NCI-H128 (cell line): Measurements from ENCODE around the gene CEP76.

Experiments
- DNase-seq: peaks from one replicate; lab custom pipeline; 2025; ENCODE audit not compliant: unreplicated experiment; lab: John Stamatoyannopoulos, UW

The CEP76 gene, protein sequence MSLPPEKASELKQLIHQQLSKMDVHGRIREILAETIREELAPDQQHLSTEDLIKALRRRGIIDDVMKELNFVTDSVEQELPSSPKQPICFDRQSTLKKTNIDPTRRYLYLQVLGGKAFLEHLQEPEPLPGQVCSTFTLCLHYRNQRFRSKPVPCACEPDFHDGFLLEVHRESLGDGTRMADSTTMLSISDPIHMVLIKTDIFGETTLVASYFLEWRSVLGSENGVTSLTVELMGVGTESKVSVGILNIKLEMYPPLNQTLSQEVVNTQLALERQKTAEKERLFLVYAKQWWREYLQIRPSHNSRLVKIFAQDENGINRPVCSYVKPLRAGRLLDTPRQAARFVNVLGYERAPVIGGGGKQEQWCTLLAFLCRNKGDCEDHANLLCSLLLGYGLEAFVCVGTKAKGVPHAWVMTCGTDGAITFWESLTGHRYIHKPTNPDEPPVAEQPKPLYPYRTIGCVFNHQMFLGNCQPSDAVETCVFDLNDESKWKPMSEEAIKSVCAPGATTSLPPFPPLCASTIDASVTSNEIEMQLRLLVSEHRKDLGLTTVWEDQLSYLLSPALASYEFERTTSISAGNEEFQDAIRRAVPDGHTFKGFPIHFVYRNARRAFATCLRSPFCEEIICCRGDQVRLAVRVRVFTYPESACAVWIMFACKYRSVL

DNA sequence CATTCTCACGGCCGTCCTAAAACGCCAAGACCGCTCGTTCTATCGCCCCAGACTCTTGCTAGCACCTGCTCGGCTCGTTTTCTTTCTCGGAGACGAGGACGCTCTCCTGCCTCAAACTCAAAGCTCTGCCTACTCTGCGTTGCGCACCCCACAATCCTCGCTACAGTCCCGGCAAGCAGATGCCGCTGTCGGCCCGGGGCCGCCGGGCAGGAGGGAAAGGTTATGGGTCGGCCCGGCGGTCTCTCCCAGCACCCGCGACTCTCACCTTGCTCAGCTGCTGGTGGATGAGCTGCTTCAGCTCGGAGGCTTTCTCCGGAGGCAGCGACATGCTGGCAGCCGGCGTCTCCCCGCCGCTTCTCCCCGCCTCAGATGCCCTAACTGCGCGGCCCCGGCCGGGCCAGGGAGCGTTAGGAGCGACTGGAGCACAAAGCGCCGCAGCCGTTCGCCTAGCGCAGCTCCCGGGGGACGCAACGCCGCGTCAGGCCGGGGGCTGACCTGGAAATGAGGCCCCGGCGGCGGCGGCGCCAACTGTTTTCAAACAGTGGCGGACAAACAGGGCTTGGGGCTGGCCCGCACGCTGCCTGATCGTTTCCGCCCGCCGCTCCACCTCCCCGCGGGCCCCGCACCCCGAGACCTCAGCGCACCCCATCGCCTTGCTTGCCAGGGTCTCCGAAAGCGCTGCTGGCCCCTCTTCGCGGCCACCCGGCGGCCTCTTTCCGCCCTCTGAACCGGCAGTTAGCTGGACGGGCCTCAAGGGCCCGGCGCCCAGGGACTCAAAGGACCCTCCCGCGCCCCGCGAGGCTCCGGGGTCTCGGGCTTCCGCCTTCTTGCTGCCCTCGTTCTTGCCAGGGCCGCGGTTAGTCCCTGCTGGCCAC, at the start of gene CEP76, which contains the start of gene PSMG2:
Gene CEP76, minus strand, starts transcription at position 503 of the 875 bp plus-strand sequence. Its CDS starts 175 bp downstream, at position 328.
Gene PSMG2, plus strand, starts transcription at position 822 of the 875 bp plus-strand sequence. CDS start 66 bp downstream, outside the sequence.
- DNase-seq = peak; percentile 83

DNA sequence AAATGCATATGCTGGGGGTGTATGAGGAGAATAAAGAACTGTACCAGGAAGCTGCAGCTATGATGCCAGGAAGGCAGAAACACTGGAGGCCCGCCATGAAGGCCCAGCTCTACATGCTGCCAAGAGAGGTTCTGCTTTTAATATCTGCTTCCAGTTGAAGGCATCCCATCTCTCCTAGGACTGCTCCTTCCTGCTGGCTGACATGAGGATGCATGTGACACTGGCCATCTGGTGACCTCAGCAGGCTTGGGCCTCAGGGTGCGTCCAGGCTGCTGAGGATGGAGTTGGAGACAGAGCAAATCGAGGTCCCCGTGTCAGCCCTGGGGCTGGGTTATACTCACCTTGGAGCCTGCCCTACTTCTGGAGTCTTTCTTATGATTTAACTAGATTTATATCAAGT, 49.4 kb upstream of the CEP76 start:
- DNase-seq = no peak

DNA sequence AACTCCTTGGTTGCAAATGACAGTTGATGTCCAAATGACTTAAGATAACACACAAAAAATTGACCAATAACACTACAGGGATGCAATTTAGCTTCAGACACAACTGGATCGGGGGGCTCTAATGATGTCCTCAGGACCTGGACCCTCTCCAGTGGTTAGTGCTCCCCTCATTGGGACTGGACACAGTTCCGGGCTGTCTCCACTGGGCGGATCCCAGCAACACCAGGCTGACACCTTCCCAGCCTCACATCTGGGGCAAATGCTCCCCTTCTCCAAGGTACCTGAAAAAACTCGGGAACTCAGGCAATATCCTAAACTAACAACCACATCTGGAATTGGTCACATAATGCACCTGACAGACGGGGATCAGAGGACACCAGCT, 49.0 kb upstream of the CEP76 start:
- no peak for DNase-seq

DNA sequence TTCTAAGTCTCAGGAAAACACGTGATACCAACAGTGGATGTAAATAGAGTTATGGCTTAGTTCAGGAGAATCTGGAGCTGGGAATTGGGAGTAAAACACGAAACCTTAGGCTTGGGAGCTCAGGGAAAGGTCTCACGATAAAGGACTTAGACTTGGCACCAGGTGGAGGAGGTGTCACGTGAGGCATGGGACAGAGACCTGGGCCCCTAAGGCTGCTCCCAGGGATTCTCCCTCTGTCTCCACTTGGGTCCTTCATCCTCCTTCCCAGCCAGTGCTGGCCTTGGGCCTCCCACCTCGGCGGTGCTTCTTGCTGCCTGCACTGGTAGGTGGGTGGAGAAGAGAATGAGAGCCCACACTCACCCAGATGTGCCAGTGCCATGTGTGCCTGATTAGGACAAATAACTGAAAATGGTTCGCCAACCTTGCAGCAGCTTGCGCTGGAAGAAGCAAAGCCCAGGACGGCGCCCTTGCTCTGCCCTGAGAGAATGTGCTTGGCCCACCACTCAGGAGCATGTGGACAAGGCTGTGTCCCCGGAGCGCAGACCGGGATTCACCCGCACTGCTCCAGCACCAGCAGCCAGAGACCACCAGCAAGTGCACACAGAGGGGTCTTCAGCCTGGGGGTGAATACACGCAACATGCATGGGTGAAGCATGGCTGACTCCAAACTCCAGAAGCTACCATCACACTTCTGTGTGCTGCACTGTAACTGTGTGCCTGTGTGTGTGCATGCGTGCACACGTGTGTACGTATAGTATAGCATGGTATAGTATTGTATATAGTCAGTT, 48.4 kb upstream of the CEP76 start:
- DNase-seq = no peak

DNA sequence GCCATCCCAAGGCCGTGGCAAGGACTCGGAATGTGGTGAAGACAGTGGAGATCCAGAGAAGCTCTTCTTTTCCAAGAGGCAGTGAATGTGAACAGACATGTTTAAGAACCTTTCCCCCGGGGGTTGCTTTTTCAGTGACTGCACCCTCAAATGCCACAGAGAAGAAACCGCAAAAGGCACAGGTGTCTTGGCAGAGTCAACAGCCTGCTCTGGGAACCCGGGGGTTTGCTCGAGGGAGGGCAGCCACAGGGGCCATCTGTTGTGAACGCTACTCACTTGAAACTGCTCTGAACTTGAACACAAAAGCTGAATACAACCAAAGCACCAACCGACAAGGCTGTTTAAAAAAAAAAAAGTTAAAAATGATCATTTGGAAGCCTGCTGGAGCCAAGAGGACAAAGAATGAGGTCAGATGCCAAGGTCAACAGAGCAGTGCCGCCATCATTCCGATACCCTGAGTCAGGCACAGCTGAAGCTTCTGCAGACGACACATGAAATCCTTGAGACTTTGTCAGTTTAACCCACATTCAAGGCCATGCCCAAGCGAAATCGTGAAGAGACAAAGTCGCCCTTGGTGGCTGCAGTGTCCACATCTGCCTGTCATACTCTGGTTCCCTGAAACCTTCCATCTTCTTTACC, 47.7 kb upstream of the CEP76 start:
- DNase-seq = no peak

DNA sequence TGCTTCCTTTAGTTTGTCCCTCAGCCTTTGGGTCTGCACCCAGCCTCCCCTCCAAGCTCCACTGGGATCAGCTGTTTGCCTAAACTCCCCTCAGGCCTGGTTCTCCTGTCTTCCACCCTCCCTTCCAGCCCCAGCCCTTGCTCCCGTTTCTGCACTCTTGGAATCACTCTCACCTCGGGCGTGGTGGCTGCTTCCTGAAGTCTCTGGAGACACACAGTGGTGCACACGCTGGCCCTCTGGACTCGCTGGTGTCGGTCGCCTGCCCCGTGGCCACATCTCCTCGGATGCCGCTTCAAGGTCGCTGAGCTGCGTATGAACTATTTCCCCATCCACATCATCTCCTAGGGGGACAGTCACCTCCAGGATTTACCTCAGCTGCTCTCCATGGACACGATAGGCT, 46.6 kb upstream of the CEP76 start:
- DNase-seq = no peak

DNA sequence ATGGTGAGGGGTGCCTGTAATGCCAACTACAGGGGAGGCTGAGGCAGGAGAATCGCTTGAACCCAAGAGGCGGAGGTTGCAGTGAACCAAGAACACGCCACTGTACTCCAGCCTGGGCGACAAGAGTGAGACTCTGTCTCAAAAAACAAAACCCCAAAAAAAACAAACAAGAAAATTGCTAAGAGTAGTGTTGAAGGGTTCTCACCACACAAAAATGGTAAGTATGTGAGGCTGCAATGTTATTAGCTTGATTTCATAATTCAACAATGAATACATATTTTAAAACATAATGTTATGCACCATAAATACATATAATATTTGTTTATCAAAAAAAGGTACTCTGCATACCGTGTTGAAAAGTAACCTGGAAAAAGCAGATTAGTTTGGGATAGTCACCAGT, 46.1 kb upstream of the CEP76 start:
- DNase-seq = no peak

DNA sequence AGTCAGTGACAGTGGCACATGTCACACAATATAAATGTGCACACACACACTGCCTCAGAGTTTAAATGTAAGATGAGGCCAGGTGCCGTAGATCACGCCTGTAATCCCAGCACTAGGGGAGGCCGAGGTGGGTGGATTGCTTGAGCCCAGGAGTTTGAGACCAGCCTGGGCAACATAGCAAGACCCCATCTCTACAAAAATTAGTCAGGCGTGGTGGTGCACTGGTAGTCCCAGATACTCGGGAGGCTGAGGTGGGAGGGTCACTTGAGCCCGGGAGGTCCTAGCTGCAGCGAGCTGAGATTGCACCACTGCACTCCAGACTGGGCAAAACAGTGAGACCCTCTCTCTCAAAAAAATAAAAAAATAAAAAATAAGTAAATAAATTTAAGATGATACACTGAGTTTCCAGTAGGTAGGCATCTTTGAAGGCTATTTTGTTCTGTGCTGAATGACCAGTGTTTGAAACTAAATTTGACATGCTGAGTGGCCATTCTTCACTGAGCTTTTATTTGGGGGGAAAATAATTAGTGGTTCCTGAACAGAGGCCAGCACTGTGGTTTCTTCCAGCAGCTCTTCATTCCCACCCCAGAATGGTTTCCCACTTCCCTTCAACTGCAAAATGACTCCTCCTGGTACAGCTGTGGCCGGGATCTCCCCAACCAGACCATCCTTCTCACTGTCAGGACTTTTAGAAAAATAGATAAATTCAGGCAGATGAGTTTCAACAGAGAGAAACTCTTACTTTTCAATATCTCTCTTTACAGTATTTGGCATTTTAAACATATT, 45.2 kb upstream of the CEP76 start:
- DNase-seq = no peak

DNA sequence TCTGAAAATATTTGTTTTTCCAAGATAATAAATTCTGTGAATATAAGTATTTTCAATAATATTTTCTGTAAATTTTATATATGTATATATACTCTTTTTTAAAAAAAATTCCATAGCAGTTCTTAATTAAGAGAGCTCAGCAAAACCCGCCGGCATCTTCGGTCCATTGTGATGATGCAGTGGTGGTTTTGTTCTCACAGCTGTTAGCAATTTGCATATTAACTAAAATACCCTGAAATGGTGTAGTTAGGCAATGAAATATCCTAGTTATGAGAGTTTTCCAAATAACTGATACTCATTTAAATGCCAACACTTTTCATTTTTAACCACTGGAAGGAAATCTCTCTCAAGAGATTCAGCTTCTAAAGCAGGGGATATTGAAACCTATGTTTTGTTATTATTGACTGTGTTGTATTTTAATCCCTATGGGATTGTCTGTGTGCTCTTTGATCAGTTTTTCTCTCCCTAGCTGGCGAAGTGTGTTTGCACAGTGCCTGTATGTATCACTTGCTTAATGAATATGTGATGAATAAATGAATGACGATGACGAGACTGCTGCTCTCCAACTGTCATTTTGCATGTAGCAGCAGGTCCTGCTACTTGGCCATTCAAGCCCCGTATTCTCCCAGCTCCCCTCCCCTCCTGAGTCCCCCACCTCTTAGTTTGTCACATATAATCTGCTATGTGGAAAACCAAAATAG, 42.7 kb upstream of the CEP76 start:
- DNase-seq = no peak

DNA sequence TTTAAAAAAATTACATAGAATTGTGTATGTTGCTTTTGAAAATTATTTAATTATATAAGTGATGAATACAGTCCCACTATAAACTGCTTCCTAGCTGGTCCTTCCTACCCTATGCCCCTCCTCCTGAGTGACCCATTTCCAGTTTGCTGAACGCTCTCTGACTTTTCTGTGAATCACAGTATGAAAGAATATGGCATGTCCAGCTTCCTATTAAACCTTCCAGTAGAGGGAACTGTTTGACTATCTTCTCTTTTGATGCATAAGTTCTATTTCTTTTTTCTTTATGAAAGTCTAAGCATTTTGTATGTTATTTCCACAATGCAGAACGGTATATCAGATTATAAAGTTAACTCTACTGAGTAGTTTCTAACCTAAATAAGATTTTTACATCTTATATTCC, 41.6 kb upstream of the CEP76 start:
- DNase-seq = peak; percentile 1

DNA sequence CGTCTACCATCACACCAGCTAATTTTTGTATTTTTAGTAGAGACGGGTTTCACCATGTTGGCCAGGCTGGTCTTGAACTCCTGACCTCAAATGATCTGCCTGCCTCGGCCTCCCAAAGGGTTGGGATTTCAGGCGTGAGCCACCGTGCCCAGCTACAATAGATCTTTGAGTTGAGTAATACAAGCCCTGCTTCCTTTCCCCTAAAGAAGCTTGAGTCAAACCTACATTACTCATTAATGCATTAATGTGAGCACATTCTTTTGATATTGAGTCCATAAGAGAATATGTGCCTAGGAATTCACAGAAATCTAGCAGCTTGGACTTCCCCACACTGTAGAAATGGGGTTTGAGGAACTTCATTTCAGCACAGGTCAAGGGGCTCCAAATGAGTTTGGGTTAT, 39.9 kb upstream of the CEP76 start:
- no peak for DNase-seq

DNA sequence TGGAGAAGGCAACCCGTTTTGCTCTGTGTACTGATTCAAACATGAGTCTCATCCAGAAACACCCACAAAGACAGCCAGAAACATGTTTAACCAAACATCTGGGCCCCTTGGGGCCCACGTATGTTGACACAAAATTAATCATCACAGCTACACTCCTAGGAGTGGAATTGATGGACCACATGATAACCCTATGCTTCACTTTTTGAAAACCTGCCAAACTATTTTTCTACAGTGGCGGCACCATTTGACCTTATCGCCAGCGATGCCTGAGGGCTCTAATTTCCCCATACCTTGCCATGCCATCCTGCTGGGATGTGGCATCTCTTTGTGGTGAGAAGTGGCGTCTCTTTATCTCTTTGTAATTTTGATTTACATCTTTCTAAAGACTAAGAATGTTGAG, 38.8 kb upstream of the CEP76 start:
- DNase-seq = peak; percentile 40

DNA sequence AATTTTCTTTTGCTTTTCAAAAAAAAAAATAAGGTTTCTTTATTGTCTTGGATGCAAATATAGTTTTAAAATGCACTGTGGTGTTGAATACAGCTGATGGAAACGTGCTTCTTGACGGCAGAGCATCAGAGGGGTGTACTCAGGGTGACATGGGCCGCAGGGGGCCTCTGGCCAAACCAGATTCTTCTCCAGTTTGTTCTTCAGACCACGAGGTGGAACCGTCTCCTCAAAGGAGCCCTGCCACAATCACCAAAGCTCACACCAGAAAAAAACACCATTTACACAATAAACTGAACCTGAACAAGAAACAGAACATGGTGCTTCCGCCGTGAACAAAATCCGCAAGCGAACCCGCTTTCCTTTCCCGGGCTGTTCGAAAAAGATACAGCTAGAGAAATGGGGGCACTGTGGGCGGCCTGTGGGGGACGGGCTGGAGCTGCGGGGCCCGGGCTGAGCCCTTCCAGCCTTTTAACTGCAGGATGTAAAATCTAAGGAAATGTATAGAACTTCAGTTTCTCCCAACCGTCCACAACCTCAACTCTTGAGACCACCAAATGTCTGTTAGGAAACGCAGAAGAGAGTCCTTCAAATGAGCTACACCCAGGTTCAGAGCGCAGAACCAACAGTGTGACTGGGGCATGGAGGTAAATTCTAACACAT, 34.9 kb upstream of the CEP76 start:
- DNase-seq = no peak

DNA sequence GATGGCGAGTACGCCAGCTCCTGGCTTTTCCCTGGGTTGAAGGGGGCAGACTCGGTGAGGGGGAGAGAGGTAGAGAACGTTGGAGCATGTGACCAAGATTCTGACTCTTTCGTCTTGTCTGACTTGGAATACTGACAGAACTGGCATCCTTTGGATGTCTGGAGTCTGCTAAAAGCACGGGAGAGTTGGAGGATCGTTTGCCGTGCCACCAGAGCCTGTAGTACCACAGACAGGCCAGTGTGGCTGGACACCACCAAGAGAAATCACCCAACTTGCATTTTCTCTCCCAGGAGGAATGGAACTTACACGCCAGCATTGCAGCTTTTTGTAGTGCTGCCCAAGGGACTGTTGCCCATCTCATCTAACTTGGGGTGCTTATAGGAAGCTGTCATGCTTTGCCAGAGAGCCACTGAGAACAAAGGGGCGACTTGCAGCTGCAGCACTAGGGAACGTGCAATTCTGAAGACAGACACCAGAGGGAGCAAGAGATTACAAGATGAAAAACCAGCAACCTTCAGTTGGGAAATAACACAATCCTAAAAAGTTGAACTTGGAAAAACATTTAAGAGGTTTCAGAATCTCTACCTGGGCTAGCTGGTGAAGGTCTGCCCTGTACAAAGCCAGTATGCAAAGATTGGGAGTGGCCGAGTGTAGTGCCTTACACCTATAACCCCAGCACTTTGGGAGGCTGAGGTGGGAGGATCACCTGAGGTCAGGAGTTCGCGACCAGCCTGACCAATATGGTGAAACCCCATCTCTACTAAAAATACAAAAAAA, 24.4 kb upstream of the CEP76 start:
- DNase-seq = peak; percentile 27

DNA sequence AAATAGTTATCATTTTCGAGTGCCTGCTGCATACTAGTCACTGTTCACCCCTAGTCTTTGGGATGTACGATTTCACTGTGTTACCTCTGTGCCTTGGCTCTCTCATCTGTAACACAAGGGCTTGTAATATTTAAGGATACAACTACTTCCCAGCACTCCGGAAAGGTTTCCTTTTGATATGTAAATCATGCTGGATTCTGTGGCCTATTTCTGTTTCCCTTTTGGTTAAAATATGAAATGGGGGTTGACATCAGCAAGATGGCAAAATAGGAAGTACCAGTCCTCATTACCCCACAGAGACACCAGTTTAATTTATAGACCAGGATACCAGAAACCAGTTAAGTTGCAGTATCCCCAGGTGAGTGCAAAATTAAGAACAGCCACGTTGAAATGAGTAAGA, 23.8 kb upstream of the CEP76 start:
- DNase-seq = no peak

DNA sequence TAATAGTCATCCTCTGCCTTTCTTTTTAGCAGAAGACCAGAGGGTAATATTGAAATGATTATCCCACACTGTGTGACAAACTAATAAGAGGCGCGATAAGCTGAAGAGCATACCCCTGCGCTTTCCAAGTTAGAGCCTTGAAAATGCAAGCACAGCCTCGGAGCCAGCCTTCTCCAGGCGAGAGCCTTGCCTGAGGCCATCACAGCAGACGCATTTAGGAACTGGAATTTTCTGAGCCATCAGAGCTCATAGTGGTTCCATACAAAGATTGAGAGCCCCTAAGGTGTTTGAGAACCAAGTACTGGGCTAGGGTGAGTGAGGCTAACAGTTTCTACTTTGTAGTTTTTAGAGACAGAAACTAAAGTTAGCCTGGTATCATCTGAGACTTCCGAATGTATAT, 20.2 kb upstream of the CEP76 start:
- DNase-seq = no peak

DNA sequence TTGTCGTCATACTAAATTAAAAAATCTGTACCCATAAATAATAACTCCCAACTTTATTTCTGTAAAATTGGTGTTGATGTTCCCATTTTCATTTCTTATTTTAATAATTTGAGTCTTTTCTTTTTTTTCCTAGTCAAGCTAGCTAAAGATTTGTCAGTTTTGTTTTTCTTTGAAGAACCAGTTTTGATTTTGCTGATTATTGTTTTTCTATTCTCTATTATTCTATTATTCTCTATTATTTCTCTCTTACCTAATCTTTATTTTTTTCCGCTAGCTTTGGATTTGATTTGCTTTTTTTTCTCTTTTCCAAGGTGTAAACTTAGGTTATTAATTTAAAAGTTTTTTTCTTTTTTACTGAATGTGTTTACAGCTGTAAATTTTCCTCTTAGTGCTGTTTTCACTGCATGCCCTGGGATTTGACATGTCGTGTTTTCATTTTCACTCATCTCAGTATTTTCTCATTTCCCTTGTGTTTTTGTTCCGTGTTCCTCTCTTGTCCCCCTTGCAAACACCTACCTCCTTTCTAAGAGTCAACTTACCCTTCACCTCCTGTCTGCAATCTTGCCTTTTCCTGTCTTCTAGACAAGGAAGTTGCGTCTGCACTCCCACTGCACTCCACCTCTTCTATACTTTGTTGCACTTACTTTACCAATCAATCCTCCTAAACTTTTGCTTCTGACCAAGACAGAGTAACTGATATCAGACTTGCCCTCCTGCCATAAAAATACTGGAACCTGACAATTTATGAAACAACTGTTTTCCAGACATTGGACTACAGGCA, 19.2 kb upstream of the CEP76 start:
- no peak for DNase-seq
